HG03354 (cell line): ENCODE results near the gene PRH1.

Experiments
- ATAC-seq: cut with Tn5 transposase; IDR thresholded peaks from one replicate; pipeline ENCODE4 v1.9.1; 2021; ENCODE audit warnings: mild to moderate bottlenecking; ENCODE audit not compliant: unreplicated experiment, poor library complexity, severe bottlenecking

The PRH1 gene

DNA sequence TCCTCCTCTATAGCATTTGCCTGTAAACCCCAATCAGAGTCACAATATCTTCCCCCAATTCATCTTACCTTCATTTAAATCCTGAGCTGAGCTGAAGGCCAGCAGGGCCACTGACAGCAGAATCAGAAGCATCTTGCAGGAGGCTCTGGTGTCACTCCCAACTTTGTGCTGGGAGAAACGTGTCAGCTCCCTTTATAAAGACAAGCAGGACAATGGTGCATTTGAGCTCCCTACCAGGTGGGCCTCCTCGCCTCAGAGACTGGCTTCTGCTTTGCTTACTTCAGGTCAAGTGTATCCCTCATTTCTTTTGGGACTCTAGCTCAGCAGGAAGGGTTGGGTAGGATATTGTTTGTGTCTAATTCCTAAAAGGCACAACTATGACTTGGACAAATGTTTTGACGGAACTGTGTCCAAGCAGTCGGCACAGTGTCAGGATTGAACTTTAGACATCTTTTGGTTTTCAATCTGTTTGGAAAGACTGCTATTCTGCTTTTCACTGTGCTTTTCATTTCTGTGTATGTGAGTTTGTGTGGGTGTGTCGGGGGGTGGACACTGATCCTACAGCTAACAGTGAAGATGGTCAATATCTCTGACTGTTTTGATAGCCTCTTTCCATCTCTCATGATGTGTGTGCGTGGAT, at the start of gene PRH1:
TSS of gene PRH1 (minus strand) at position 170 of the 640 bp plus-strand sequence. CDS start at position 132, 38 bp downstream.
- ATAC-seq: no peak

DNA sequence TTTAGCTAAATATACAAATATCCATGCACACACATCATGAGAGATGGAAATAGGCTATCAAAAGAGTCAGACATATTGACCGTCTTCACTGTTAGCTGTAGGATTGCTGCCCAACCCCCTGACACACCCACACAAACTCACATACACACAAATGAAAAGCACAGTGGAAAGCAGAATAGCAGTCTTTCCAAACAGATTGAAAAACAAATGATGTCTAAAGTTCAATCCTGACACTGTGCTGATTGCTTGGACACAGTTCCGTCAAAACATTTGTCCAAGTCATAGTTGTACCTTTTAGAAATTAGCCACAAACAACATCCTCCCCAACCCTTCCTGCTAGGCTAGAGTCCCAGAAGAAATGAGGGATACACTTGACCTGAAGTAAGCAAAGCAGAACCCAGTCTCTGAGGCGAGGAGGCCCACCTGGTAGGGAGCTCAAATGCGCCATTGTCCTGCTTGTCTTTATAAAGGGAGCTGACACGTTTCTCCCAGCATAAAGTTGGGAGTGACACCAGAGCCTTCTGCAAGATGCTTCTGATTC, 44.8 kb upstream of the PRH1 start, which contains the start of gene PRH2:
TSS of gene PRH2 (plus strand) at position 491 of the 541 bp plus-strand sequence. CDS start at position 529, 38 bp downstream.
- ATAC-seq: no peak

DNA sequence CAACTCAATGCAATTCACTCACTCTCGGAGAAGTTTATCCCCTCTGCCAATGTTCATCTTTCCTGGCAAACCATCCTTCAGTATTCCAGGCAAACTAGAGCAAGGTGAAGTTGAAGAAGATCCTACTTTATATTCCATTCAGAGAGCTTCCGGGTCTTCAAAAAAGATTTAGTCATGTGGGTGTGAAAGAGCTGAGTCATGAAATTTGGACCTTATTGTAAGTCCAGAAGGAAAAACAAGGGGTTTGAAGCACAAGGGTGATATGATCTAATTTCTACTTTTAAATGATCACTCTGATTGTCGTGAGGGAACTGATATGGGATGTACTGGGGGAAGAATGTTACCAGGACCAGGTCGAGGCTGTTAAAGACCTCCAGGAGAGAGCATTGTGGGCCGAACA, 42.2 kb upstream of the PRH1 start:
- ATAC-seq: no peak

DNA sequence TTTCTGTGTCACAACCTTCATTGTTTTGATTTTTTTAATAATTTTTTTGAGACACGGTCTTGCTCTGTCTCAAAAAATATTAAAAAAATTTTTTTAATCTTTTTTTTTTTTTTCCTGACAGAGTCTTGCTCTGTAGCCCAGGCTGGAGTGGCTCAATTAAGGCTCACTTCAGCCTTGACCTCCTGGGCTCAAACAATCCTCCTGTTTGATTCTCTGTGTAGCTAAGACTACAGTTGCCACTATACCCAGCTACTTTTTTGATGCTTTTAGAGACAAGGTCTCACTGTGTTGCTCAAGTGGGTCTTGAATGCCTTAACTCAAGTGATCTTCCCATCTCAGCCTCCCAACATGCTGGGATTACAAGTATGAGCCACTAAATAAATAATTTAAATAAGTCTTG, 35.8 kb upstream of the PRH1 start:
- ATAC-seq: no peak

DNA sequence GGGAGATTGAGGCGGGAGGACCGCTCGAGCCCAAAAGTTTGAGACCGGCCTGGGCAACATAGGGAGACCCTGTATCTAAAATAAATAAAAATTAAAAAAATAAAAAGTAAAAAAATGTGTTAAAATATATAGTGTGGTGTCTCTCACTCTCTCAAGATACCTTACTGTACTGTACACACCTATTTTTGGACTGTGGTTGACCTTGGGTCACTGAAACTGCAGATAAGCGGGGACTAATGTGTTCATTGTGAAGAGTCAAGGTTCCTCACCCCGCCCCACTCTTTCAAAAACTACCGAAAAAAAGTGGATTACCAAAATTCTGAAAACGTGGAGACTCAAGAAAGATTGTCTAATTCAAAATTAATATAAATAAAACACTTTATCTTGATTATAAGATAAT, 26.3 kb upstream of the PRH1 start:
- ATAC-seq: no peak

DNA sequence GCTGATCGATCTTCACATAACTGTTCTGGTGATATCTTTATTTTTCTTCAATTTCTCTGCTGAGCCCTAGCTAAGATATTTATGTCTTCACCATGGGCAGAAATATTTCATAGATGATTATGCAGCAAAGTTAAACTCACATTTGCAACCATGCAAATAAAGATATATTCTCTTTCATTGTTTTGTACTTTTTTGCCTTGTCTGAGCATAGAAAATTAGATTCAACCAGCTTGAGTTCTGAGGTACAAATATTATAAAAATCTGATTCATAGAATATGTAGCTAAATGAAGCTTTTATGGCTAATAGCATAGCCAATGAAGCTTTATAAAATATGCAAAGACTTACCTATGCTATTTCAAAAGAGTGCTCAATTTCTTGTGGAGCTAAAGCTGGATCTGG, 25.4 kb upstream of the PRH1 start, which contains the start of gene TAS2R13:
TSS of gene TAS2R13 (minus strand) at position 101 of the 400 bp plus-strand sequence. CDS start 264 bp downstream, outside the sequence.
- no peak for ATAC-seq

DNA sequence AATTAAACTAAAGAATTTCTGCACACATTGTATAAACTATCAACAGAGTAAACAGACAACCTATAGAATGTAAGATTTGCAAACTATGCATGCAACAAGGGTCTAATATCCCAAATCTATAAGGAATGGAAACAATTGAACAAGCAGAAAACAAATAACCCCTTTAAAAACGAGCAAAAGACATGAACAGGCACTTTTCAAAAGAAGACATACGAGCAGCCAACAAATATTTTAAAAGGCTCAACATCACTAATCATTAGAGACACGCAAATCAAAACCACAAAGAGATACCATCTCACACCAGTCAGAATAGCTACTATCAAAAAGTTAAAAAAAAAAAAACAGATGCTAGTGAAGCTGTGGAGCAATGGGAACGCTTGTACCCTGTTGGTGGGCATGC, 20.6 kb upstream of the PRH1 start:
- no peak for ATAC-seq

DNA sequence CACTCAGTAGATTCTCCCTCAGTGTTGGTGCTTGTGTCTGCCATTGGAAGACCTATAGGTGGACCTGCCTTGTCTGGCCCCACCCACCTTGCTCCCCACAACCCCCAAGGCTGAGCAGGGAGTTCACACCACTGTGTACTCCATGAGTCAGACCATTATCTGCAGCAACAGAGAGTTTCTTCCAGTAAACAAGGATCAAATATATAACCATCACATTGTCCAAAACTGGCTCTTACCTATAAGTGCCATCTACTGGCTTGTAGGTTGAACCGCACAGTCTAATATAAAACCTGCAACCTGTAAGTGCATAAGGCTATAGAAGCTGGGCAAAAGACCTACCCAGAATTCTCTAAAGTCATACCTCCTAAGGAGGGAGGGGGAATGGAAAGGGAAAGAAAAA, 17.4 kb upstream of the PRH1 start:
- no peak for ATAC-seq

DNA sequence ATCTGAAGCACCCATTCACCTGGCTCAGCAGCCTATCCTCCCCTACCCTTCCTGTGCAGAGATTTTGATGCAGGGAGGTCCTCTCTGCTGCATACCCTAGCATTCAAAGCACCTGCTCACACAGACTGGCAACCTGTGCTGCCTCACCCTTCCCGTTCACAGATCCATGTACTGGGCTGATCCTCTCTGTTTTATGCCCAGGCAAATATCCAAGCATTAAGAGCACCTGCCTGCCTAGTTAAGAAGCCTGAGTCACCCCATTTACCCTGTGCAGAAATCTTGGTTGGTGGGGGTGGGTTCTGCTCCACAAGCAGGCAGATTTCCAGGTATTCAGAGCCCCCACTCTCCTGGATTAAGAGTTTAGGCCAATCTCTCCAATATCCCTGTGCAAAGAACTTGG, 16.9 kb upstream of the PRH1 start:
- ATAC-seq: no peak

DNA sequence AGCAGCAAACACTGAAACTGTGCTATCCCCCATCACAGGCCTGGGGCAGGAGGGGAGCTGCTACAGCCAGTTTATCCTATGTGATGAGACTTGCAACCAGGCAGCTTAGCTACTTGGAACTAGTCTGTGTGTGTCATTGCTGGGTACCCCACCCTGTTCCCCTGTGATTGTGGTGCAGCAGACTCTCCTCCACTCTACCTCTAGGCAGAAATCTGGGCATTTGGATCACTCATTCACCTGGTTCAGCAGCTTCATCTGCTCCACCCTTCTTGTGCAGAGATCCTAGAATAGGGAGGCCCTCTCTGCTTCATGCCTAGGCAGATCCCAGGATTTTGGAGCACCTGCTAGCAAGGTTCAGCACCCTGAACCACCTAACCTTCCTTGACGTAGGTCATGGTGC, 16.5 kb upstream of the PRH1 start:
- ATAC-seq: no peak

DNA sequence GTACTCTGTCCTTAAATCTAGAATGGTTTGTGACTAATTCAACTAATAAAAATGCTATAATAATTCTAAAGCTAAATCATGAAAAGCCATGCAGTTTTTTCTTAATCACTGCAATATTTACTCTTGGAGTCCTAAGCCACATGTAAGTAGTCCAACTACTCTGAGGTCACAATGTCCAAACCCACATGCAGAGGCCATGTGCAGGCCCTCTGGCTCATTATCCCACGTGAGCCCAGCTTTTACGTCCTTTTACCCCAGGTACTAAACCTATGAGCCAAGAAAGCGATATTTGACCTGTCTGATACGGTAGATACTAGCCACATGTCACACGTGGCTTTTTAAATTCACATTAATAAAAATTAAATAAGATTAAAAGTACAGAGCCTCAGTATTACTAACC, 12.8 kb upstream of the PRH1 start:
- no peak for ATAC-seq

DNA sequence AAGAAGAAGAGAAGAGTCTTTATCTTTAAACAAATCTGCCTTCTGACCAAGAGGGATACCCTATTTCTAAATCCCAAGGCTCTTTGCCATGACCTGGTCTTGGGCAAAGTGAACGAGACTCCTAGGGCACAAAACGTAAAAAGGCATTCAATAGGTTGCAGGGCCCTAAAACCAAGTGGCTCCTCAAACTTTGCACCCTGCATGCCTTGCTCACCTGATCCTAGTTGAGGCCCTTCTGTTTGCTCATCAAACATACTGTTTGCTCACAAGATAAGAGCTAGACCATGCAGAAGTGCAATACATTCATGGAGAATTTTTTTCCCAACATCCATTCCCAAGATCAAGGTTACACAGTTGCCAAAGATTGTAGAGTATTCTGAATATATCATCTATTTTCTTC, 7.9 kb upstream of the PRH1 start:
- no peak for ATAC-seq

DNA sequence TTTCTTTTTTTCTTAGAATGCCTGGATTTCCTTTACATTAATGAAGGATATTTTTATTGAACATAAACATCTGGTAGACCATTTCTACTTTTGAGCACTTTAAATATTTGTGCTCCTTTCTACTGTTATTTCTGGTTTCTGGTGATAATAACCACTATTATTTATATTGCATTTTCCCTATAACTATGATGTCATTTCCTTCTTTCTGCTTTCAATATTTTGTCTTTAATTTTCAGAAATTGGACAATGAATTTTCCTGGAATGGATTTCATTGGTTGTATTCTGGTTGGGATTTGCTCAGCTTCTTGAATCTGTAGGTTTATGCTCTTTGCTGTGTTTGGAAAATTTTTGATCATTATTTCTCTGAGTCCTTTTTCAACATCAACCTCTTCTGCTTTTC, 5.2 kb upstream of the PRH1 start:
- ATAC-seq: no peak

DNA sequence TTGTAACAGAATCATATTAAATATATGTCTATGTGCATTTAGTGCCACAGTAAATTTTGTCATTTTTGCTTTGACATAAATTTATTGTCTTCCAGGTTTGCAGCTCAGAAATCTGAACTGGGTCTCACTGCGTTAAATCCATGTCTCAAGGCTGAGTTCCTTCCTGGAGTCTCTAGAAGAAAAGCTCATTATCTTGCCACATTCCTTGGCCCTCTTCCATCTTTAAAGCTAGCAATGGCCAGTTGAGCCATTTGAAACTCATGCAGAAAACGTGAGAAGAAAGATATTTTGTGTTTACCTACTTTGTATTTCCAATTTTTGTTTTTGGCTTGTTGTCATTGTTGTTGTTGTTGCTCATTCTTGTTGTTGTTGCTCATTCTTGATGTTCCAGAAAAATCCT, 10.7 kb downstream of the PRH1 start:
- ATAC-seq: no peak

DNA sequence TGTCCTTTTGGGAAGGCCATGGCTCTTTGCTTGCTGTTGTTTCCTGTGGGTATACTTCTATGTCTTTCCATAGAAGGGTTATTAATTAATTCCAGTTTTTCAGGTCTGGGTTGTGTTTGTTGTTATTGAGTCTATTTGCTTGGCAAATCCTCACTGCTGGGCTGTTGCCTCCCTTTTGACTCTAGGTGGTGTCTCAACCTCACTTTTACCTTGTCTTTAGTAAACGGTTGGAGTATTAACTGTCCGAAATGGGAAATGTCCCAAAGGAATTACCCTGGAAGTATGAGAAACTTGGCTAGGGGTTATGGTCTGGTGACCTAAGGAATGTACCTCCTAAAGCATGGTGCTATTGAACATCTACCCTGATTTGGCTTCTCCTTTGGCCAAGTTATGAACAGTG, 16.7 kb downstream of the PRH1 start:
- no peak for ATAC-seq

DNA sequence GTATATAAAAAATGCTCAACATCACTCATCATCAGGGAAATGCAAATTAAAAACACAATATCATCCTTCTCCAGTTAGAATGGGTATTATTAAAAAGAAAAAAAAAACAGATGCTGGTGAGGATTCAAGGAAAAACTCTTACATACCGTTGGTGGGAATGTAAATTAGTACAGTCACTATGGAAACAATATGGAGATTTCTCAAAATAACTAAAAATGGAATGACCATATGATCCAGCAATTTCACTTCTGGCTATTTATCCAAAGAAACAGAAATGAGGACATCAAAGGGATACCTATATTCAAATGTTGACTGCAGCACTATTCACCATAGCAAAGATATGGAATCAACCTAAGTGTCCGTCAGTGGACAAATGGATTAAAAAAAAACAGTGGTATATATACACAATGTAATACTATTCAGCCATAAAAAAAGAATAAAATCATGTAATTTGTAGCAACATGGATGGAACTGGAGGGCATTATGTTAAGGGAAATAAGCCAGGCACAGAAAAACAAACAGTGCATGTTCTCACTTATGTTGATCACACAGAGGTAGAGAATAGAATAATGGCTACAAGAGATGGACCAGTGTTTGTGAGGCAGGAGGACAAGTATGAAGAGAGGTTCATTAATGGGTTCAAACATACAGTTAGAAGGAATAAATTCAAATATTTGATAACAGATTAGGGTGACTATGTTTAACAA, 20.4 kb downstream of the PRH1 start:
- no peak for ATAC-seq

DNA sequence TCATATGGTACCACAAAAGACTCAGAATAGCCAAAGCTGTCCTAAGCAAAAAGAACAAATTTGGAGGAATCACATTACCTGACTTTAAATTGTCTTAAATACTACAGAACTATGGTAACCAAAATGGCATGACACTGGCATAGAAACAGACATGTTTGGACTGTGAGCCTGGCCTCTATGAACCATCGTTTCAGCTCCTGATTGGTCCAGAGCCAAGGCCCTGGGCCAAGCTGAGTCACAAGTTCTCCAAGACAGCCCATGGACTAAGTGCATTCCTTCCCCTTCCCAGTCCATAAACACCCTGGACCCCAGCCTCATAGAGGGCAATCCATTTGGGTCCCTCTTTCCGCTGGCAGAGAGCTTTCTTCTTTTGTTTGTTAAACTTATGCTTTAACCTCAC, 22.7 kb downstream of the PRH1 start:
- ATAC-seq: no peak

DNA sequence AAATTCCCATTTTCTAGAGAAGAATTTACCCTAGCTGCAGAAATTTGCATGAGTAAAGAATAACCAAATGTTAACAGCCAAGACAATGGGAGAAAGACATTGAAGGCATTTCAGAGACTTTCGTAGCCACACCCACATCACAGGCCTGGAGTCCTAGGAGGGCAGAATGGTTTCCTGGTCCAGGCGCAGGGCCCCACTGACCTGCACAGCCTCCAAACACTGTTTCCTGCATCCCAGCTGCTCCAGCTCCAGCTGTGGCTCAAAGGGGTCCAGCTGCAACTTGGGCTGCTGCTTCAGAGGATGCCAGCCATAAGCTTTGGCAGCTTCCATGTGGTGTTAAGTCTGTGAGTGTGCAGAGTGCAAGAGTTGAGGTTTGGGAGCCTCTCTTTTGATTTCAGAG, 28.2 kb downstream of the PRH1 start:
- ATAC-seq: no peak

DNA sequence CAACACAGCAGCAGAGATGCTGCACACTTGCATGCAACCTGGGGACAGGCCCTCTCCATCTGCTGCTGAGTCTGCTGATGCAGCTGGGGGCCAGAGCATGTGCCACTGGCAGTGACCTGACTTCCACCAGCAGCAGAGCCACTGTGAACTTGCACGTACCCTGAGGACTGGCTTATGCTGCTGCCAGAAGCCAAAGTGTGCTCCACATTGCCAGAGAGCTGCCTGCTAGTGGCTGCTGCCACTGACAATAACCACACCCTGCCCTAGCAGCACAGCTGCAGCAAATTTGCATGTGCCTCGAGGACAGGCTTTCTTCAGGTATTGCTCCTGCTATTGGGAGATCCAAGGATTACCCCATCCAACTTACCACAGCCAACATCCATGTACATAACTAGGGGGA, 30.3 kb downstream of the PRH1 start:
- no peak for ATAC-seq

DNA sequence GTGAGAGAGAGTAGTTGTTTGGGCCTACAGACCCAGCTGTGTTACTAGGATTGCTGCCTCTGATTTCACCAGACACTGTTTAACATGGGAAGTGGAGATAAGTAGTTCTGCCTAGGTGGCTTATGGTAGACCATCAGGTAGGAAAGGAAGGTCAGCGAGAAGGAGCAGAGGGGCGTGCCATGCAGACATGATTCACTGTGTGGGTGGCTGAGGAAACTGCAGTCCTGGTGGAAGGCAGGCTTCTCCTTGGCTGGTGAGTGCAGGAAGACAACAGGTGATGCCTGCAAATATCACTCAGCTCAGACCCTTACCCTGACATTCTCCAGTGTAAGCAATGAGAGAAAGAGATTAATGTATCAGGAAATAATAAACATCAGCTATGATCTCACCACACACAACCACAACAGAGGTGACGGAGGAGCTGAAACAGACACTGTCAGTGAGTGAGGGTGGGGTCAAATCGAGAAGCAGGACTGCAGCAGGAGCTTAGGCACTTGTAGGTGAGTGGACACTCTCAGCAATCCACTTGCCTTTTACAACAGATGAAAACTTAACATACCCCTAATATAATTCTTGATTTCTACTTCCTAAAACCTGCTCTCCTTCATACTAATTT, 32.7 kb downstream of the PRH1 start:
- no peak for ATAC-seq

DNA sequence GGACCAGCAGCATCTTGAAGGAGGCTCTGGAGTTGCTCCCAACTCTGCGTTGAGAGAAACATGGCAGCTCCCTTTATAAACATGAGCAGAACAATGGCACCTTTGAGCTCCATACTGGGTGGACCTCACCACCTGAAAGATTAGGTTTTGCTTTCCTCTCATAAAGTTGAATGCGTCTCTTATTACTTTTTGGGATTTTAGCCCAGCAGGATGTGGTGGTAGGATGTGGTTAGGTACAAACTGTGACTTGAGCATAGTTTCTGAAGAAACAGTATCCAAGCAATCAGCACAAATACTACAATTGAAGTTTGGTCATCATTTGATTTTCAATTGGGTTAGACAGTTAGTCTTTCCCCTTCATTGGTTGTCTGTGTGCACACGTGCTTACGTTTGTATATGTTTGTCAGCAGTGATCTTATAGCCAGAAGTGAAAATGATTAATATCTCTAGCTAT, 34.6 kb downstream of the PRH1 start, which contains the start of gene PRR4:
TSS of gene PRR4 (minus strand) at position 51 of the 454 bp plus-strand sequence. CDS start at position 13, 38 bp downstream.
- peak; percentile 57 for ATAC-seq
